NCI-H524 (cell line): ENCODE results near the gene SMIM38.
"Not testable (repeated sequence)": the region's sequence is repeated elsewhere in the genome, so short reads cannot be mapped to it uniquely, and the experiment has no call there.

Experiments
- DNase-seq, 2 experiments: peaks; one replicate each; lab custom pipeline; 2025; lab: John Stamatoyannopoulos, UW

The SMIM38 gene

GRCh38 chr11:69140161-69140560 lies 15.6 kb upstream of the SMIM38 start:
- not testable (repeated sequence) for DNase-seq

- DNase-seq, result peak; percentile 69 to 87
Measured at GRCh38 chr11:69140635-69141034, 15.1 kb upstream of the SMIM38 start.

- peak; percentile 85 to 94 for DNase-seq
Measured at GRCh38 chr11:69141742-69142141, 14.0 kb upstream of the SMIM38 start.

- no peak for DNase-seq
Measured at GRCh38 chr11:69142895-69143294, 12.8 kb upstream of the SMIM38 start.

GRCh38 chr11:69144316-69145049 lies 11.3 kb upstream of the SMIM38 start:
- no peak for DNase-seq

GRCh38 chr11:69145050-69145380 lies 10.7 kb upstream of the SMIM38 start:
- no peak for DNase-seq

- DNase-seq, result no peak
Measured at GRCh38 chr11:69148377-69148762, 7.4 kb upstream of the SMIM38 start.

- DNase-seq, result no peak
Measured at GRCh38 chr11:69148806-69149205, 6.9 kb upstream of the SMIM38 start.

- not testable (repeated sequence) for DNase-seq
Measured at GRCh38 chr11:69149338-69150045, 6.2 kb upstream of the SMIM38 start.

GRCh38 chr11:69150175-69150574 lies 5.6 kb upstream of the SMIM38 start:
- DNase-seq, result no peak

- no peak for DNase-seq
Measured at GRCh38 chr11:69151836-69152235, 3.9 kb upstream of the SMIM38 start.

- no peak for DNase-seq
Measured at GRCh38 chr11:69152733-69153421, 2.9 kb upstream of the SMIM38 start.

GRCh38 chr11:69153661-69154060 lies 2.1 kb upstream of the SMIM38 start:
- peak; percentile 11 to 70 for DNase-seq

GRCh38 chr11:69154211-69154913 lies 1.4 kb upstream of the SMIM38 start:
- DNase-seq, result no peak

- DNase-seq, result no peak
Measured at GRCh38 chr11:69154938-69155301, 815 bp upstream of the SMIM38 start.

GRCh38 chr11:69156235-69156639 lies 502 bp downstream of the SMIM38 start:
- DNase-seq, result no peak

GRCh38 chr11:69156673-69157155 lies 979 bp downstream of the SMIM38 start:
- peak; percentile 11 to 43 for DNase-seq

- DNase-seq, result peak; percentile 6 to 51
Measured at GRCh38 chr11:69157156-69157821, 1.6 kb downstream of the SMIM38 start.

- no peak for DNase-seq
Measured at GRCh38 chr11:69157822-69158231, 2.1 kb downstream of the SMIM38 start.

- DNase-seq, result no peak
Measured at GRCh38 chr11:69158301-69159149, 2.8 kb downstream of the SMIM38 start.
